Neural cell (in vitro differentiated cells): ENCODE results near the gene MSH3. TPM values are rescaled to one million over a fixed set of nuclear protein-coding genes. Genes with fewer than 3 reads are reported as not detected.
A peak's percentile ranks its signal among the peaks of the same experiment; 100 is the strongest.

Source experiments
- H2AFZ ChIP-seq: fragments of 200-600, 300-800 bp; sonication (generic), shearing (Covaris generic); 2 replicates; pipeline ENCODE4 v1.6.0; 2014; ENCODE audit warnings: low read depth, mild to moderate bottlenecking, antibody characterized with exemption, low read length, moderate library complexity
- H3F3A ChIP-seq: fragments of 200-600 bp; shearing (Covaris generic); 2 replicates; pipeline ENCODE4 v1.6.1; 2016; ENCODE audit warnings: mild to moderate bottlenecking, moderate library complexity, mixed read lengths, antibody characterized with exemption, low read length; ENCODE audit not compliant: insufficient read depth, poor library complexity, severe bottlenecking
- H3K27ac ChIP-seq: fragments of 200-600, 300-800 bp; sonication (generic), shearing (Covaris generic); 2 replicates; pipeline ENCODE4 v1.5.1; 2014; ENCODE audit warnings: mild to moderate bottlenecking, low read length, moderate library complexity
- H3K27me3 ChIP-seq: fragments of 300-800, 200-600 bp; sonication (generic), shearing (Covaris generic); 2 replicates; pipeline ENCODE4 v1.6.0; 2014; ENCODE audit warnings: mild to moderate bottlenecking, low read depth, low read length, moderate library complexity; ENCODE audit not compliant: insufficient read depth
- H3K36me3 ChIP-seq: fragments of 300-800, 200-600 bp; sonication (generic), shearing (Covaris generic); 2 replicates; pipeline ENCODE4 v1.5.1; 2014; ENCODE audit warnings: mild to moderate bottlenecking, antibody characterized with exemption, low read length, moderate library complexity; ENCODE audit not compliant: insufficient read depth
- H3K4me2 ChIP-seq: fragments of 300-800, 200-600 bp; sonication (generic), shearing (Covaris generic); 2 replicates; pipeline ENCODE4 v1.6.0; 2014; ENCODE audit warnings: mild to moderate bottlenecking, low read length
- H3K4me3 ChIP-seq: fragments of 300-800, 200-600 bp; sonication (generic), shearing (Covaris generic); 2 replicates; pipeline ENCODE4 v1.5.1; 2014; ENCODE audit warnings: mild to moderate bottlenecking, low read length, moderate library complexity
- H3K79me2 ChIP-seq: fragments of 200-600 bp; shearing (Covaris generic); replicated peaks from 2 replicates; pipeline ENCODE4 v1.6.0; 2014; ENCODE audit warnings: mild to moderate bottlenecking, low read length, moderate library complexity; ENCODE audit not compliant: insufficient read depth
- H3K9ac ChIP-seq: fragments of 300-800, 200-600 bp; sonication (generic), shearing (Covaris generic); 2 replicates; pipeline ENCODE4 v1.6.1; 2016; ENCODE audit warnings: mild to moderate bottlenecking, low read length, mixed read lengths
- H3K9me2 ChIP-seq: fragments of 200-600 bp; shearing (Covaris generic); 2 replicates; pipeline ENCODE4 v1.6.1; 2016; ENCODE audit warnings: mild to moderate bottlenecking, low read length, mixed read lengths; ENCODE audit not compliant: insufficient read depth
- H3K9me3 ChIP-seq: fragments of 200-600, 300-800 bp; sonication (generic), shearing (Covaris generic); 2 replicates; pipeline ENCODE4 v1.6.1; 2016; ENCODE audit warnings: mild to moderate bottlenecking, mixed run types, low read length, moderate library complexity, mixed read lengths
- H4K20me1 ChIP-seq: fragments of 200-600 bp; shearing (Covaris generic); 2 replicates; pipeline ENCODE4 v1.6.1; 2016; ENCODE audit warnings: mild to moderate bottlenecking, mixed run types; ENCODE audit not compliant: insufficient read depth
- EP300 ChIP-seq: fragments of 450-650 bp; conservative IDR thresholded peaks from 2 replicates; pipeline ENCODE4 v1.6.1; 2014; ENCODE audit warnings: antibody characterized with exemption, mild to moderate bottlenecking, moderate library complexity; ENCODE audit not compliant: poor library complexity, severe bottlenecking
- EZH2 ChIP-seq: fragments of 200-600, 300-800 bp; shearing (Covaris generic), sonication (generic); IDR thresholded peaks from 2 replicates; pipeline ENCODE4 v1.6.1; 2014; ENCODE audit warnings: antibody characterized with exemption, low read length, borderline replicate concordance, mild to moderate bottlenecking; ENCODE audit not compliant: insufficient read depth, poor library complexity, severe bottlenecking
- MXI1 ChIP-seq: fragments of 450-650 bp; conservative IDR thresholded peaks from 2 replicates; pipeline ENCODE4 v1.6.1; 2014; ENCODE audit warnings: antibody characterized with exemption, mild to moderate bottlenecking; ENCODE audit not compliant: poor library complexity, severe bottlenecking
- POLR2AphosphoS5 ChIP-seq: IDR thresholded peaks from 2 replicates; pipeline ENCODE4 v1.6.1; 2012
- RAD21 ChIP-seq: fragments of 450-650 bp; conservative IDR thresholded peaks from 2 replicates; pipeline ENCODE4 v1.6.1; 2014; ENCODE audit warnings: antibody characterized with exemption, mild to moderate bottlenecking, moderate library complexity
- REST ChIP-seq: IDR thresholded peaks from 2 replicates; pipeline ENCODE4 v1.6.1; 2012; ENCODE audit warnings: borderline replicate concordance
- SMC3 ChIP-seq: fragments of 450-650 bp; conservative IDR thresholded peaks from 2 replicates; pipeline ENCODE4 v1.6.1; 2014; ENCODE audit warnings: antibody characterized with exemption, mild to moderate bottlenecking, moderate library complexity; ENCODE audit not compliant: poor library complexity
- TAF1 ChIP-seq: IDR thresholded peaks from 2 replicates; pipeline ENCODE4 v1.6.1; 2012; ENCODE audit warnings: low read depth
- polyA plus RNA-seq: library from polyadenylated mRNA; depleted of rRNA; stranded (reverse); fragments of >200 nt; gene quantifications from 2 replicates; pipeline ENCODE4 v1.2.3, GENCODE V29; 2014
- TF ChIP-seq, protein P1 (sequence below): fragments of 450-650 bp; IDR thresholded peaks from 2 replicates; pipeline ENCODE4 v1.5.1; 2014; ENCODE audit warnings: antibody characterized with exemption, mild to moderate bottlenecking, moderate library complexity; ENCODE audit not compliant: poor library complexity, severe bottlenecking

MSH3 gene
- polyA plus RNA-seq, 1 donor from 2014 or later, result 9.8 TPM

- no peaks in the 10 kb centered on the region for H3K9me3 ChIP-seq
- H3K4me3 ChIP-seq, result no peak overlapping the region
- no peaks in the 10 kb centered on the region for H3K9me2 ChIP-seq
- no peak overlapping the region for H3K27ac ChIP-seq
- H3F3A ChIP-seq, result no peaks in the 10 kb centered on the region
- H3K79me2 ChIP-seq, result no peaks in the 10 kb centered on the region
- H3K27me3 ChIP-seq, result no peaks in the 10 kb centered on the region
- H2AFZ ChIP-seq, result no peak overlapping the region
- TF ChIP-seq RAD21 (no peak), EZH2 (no peak), EP300 (no peak), REST (no peak), TAF1 (no peak), POLR2AphosphoS5 (no peak), SMC3 (no peak), MXI1 (no peak)
- TF ChIP-seq, protein P1, sequence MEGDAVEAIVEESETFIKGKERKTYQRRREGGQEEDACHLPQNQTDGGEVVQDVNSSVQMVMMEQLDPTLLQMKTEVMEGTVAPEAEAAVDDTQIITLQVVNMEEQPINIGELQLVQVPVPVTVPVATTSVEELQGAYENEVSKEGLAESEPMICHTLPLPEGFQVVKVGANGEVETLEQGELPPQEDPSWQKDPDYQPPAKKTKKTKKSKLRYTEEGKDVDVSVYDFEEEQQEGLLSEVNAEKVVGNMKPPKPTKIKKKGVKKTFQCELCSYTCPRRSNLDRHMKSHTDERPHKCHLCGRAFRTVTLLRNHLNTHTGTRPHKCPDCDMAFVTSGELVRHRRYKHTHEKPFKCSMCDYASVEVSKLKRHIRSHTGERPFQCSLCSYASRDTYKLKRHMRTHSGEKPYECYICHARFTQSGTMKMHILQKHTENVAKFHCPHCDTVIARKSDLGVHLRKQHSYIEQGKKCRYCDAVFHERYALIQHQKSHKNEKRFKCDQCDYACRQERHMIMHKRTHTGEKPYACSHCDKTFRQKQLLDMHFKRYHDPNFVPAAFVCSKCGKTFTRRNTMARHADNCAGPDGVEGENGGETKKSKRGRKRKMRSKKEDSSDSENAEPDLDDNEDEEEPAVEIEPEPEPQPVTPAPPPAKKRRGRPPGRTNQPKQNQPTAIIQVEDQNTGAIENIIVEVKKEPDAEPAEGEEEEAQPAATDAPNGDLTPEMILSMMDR, result no peak
- no peak overlapping the region for H3K4me2 ChIP-seq
- H3K9ac ChIP-seq, result no peak overlapping the region
- no peaks in the 10 kb centered on the region for H4K20me1 ChIP-seq
- H3K36me3 ChIP-seq, result no peaks in the 10 kb centered on the region
These were observed 7.5 kb upstream of the MSH3 start for GRCh38 chr5:80646926-80647325.

- H3K4me3 ChIP-seq, result peak overlapping the region; percentile 87
- no peaks in the 10 kb centered on the region for H3K36me3 ChIP-seq
- H3K27me3 ChIP-seq, result no peaks in the 10 kb centered on the region
- no peaks in the 10 kb centered on the region for H4K20me1 ChIP-seq
- H3K79me2 ChIP-seq, result peaks cover 23% of the 10 kb centered on the region
- H3K9me2 ChIP-seq, result no peaks in the 10 kb centered on the region
- no peak for TF ChIP-seq SMC3
- TF ChIP-seq EP300, result no peak
- no peak for TF ChIP-seq EZH2
- no peak for TF ChIP-seq TAF1
- TF ChIP-seq, protein P1, result no peak
- no peak for TF ChIP-seq REST
- H3K9ac ChIP-seq, result peak overlapping the region; percentile 12
- no peaks in the 10 kb centered on the region for H3F3A ChIP-seq
- H3K27ac ChIP-seq, result no peak overlapping the region
- peak overlapping the region; percentile 94 for H3K4me2 ChIP-seq
- no peak overlapping the region for H2AFZ ChIP-seq
- no peaks in the 10 kb centered on the region for H3K9me3 ChIP-seq
These were observed 950 bp upstream of the MSH3 start for GRCh38 chr5:80653502-80653901.
